GM23338 (cell line): ENCODE results near the gene HNRNPAB. TPM values are rescaled to one million over a fixed set of nuclear protein-coding genes. Genes with fewer than 3 reads are reported as not detected.

ENCODE experiments used
- ATAC-seq: fragments of 200-7000 bp; cut with Tn5 transposase; 3 replicates; pipeline ENCODE4 v1.9.1; 2020
- DNase-seq: peaks from one replicate; pipeline ENCODE4 v3.0.0-alpha.2; 2015; ENCODE audit warnings: low spot score
- H2AFZ ChIP-seq: fragments of 200-600 bp; sonication (generic); 2 replicates; pipeline ENCODE4 v1.8.0; 2016; ENCODE audit warnings: antibody characterized with exemption, mild to moderate bottlenecking, moderate library complexity
- H3F3A ChIP-seq: fragments of 200-600 bp; sonication (generic); replicated peaks from 2 replicates; pipeline ENCODE4 v1.8.0; 2017; ENCODE audit warnings: antibody characterized with exemption, mixed run types, low read depth
- H3K27ac ChIP-seq: fragments of 200-600 bp; sonication (generic); 2 replicates; pipeline ENCODE4 v1.6.1; 2016; ENCODE audit warnings: low read depth
- H3K27me3 ChIP-seq: fragments of 200-600 bp; sonication (generic); 2 replicates; pipeline ENCODE4 v1.8.0; 2016; ENCODE audit warnings: mild to moderate bottlenecking, mixed run types, moderate library complexity; ENCODE audit not compliant: insufficient read depth
- H3K36me3 ChIP-seq: fragments of 200-600 bp; sonication (generic); 2 replicates; pipeline ENCODE4 v1.8.0; 2016; ENCODE audit warnings: mild to moderate bottlenecking; ENCODE audit not compliant: insufficient read depth
- H3K4me1 ChIP-seq: fragments of 200-600 bp; sonication (generic); 2 replicates; pipeline ENCODE4 v1.8.0; 2016; ENCODE audit warnings: mild to moderate bottlenecking, moderate library complexity; ENCODE audit not compliant: insufficient read depth
- H3K4me2 ChIP-seq: fragments of 200-600 bp; sonication (generic); 2 replicates; pipeline ENCODE4 v1.7.1; 2017; ENCODE audit warnings: mixed run types
- H3K4me3 ChIP-seq: fragments of 200-600 bp; sonication (generic); 2 replicates; pipeline ENCODE4 v1.6.1; 2016; ENCODE audit warnings: mixed run types
- H3K79me2 ChIP-seq: fragments of 200-600 bp; sonication (generic); replicated peaks from 2 replicates; pipeline ENCODE4 v1.8.0; 2017; ENCODE audit warnings: mild to moderate bottlenecking; ENCODE audit not compliant: insufficient read depth
- H3K9me2 ChIP-seq: fragments of 200-600 bp; sonication (generic); 2 replicates; pipeline ENCODE4 v1.8.0; 2017; ENCODE audit not compliant: insufficient read depth
- H4K20me1 ChIP-seq: fragments of 200-600 bp; sonication (generic); replicated peaks from 2 replicates; pipeline ENCODE4 v1.8.0; 2017; ENCODE audit warnings: mild to moderate bottlenecking; ENCODE audit not compliant: insufficient read depth
- H3K27ac Mint-ChIP-seq: 2 replicates; pipeline ENCODE4 v1.8.0; 2020; ENCODE audit warnings: inconsistent platforms, mild to moderate bottlenecking, moderate library complexity, mixed read lengths
- H3K27me3 Mint-ChIP-seq: 3 replicates; pipeline ENCODE4 v1.8.0; 2022; ENCODE audit warnings: low read depth, mild to moderate bottlenecking, moderate library complexity, mixed read lengths, inconsistent platforms; ENCODE audit not compliant: insufficient read depth, poor library complexity
- H3K36me3 Mint-ChIP-seq: 3 replicates; pipeline ENCODE4 v1.8.0; 2021; ENCODE audit warnings: low read depth, mild to moderate bottlenecking, inconsistent platforms, moderate library complexity, mixed read lengths
- H3K4me1 Mint-ChIP-seq: 3 replicates; pipeline ENCODE4 v1.8.0; 2020; ENCODE audit warnings: mild to moderate bottlenecking, inconsistent platforms, mixed read lengths
- H3K4me3 Mint-ChIP-seq: 3 replicates; pipeline ENCODE4 v1.8.0; 2021; ENCODE audit warnings: moderate library complexity, mild to moderate bottlenecking, inconsistent platforms, mixed read lengths
- H3K9me3 Mint-ChIP-seq: 3 replicates; pipeline ENCODE4 v1.8.0; 2020; ENCODE audit warnings: moderate library complexity, mild to moderate bottlenecking, inconsistent platforms, mixed read lengths
- NANOG ChIP-seq: IDR thresholded peaks from 2 replicates; pipeline ENCODE4 v1.6.1; 2016; ENCODE audit warnings: antibody characterized with exemption, borderline replicate concordance
- POLR2AphosphoS5 ChIP-seq: IDR thresholded peaks from 2 replicates; pipeline ENCODE4 v1.6.1; 2016; ENCODE audit warnings: antibody characterized with exemption, low read depth
- STAT1 ChIP-seq: IDR thresholded peaks from one replicate; pipeline ENCODE4 v1.6.1; 2016; ENCODE audit warnings: antibody characterized with exemption; ENCODE audit not compliant: unreplicated experiment
- polyA plus RNA-seq: library from polyadenylated mRNA; unstranded; fragments of >200 nt; fragmentation: Nextera tagmentation; extraction: Ambion mirVana; gene quantifications from 2 replicates; pipeline ENCODE4 v1.2.1, GENCODE V29; 2016
- total RNA-seq: library from RNA; depleted of rRNA; stranded (reverse); fragments of >200 nt; shearing (Covaris generic); gene quantifications from 2 replicates; pipeline ENCODE4 v1.2.3, GENCODE V29; 2014
- TF ChIP-seq, protein P1 (sequence below): fragments of 250-450 bp; sonication (Bioruptor Pico); IDR thresholded peaks from 2 replicates; pipeline ENCODE4 v1.5.0; 2020; ENCODE audit warnings: mild to moderate bottlenecking, moderate library complexity

Gene HNRNPAB
- total and polyA plus RNA-seq, 2 experiments from 2014 or later: 304 to 579 TPM

DNA sequence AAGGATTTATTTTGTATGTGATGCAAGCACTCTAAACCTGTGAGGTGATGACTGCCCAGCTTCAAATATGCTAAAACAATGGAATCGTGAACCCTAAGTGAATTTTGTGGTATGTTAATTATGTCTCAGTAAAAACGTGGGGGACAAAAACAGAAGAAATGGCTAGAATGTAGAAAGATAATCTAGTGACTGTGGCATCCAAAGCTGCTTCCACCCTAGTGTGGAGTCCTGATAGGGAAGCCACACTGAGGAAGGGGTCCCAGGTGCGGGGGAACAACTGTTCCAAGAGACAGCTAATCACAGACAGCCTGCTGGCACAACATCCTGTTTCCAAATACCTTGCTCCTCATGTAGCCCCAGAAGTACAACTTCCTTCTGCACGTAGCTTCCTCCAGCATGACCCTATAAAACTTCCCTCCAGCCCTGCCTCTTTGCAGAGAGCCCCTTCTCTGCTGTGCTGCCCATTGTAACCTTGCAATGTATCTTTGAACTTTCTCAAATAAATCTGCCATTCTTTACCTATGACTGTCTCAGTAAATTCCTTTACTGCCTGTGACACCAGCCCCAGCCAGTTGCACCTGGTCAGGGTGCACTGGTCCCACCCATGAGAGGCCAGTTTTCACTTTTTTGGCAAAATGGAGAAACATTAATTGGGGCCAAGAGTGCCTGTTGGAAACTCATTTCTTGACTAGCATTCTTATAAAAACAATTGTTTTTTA, 22.0 kb upstream of the HNRNPAB start:
- Histone ChIP-seq H3K9me2 (no peaks in the 10 kb centered on the region), H3K4me3 (no peak overlapping the region), H3K27ac (peak overlapping the region; percentile 96; the same call in 1 of the 2 replicates), H3F3A (peaks cover 10% of the 10 kb centered on the region; the same call in 1 of the 2 replicates), H3K27me3 (no peaks in the 10 kb centered on the region), H3K4me1 (peaks cover 29% of the 10 kb centered on the region), H3K4me2 (peak overlapping the region; percentile 56), H4K20me1 (no peaks in the 10 kb centered on the region), H2AFZ (0 out of 2 replicates have a peak overlapping the region, but pooled peaks have one; percentile 29), H3K36me3 (no peaks in the 10 kb centered on the region), H3K79me2 (no peaks in the 10 kb centered on the region)
- no peak overlapping the region for H3K4me3 Mint-ChIP-seq
- peaks cover 26% of the 10 kb centered on the region for H3K36me3 Mint-ChIP-seq
- H3K9me3 Mint-ChIP-seq: peaks cover 26% of the 10 kb centered on the region
- H3K27ac Mint-ChIP-seq: peak overlapping the region; percentile 76
- H3K4me1 Mint-ChIP-seq: peaks cover 28% of the 10 kb centered on the region
- DNase-seq (peak; percentile 47), ATAC-seq (no peak)
- H3K27me3 Mint-ChIP-seq: peaks cover 14% of the 10 kb centered on the region
- TF ChIP-seq, protein P1, sequence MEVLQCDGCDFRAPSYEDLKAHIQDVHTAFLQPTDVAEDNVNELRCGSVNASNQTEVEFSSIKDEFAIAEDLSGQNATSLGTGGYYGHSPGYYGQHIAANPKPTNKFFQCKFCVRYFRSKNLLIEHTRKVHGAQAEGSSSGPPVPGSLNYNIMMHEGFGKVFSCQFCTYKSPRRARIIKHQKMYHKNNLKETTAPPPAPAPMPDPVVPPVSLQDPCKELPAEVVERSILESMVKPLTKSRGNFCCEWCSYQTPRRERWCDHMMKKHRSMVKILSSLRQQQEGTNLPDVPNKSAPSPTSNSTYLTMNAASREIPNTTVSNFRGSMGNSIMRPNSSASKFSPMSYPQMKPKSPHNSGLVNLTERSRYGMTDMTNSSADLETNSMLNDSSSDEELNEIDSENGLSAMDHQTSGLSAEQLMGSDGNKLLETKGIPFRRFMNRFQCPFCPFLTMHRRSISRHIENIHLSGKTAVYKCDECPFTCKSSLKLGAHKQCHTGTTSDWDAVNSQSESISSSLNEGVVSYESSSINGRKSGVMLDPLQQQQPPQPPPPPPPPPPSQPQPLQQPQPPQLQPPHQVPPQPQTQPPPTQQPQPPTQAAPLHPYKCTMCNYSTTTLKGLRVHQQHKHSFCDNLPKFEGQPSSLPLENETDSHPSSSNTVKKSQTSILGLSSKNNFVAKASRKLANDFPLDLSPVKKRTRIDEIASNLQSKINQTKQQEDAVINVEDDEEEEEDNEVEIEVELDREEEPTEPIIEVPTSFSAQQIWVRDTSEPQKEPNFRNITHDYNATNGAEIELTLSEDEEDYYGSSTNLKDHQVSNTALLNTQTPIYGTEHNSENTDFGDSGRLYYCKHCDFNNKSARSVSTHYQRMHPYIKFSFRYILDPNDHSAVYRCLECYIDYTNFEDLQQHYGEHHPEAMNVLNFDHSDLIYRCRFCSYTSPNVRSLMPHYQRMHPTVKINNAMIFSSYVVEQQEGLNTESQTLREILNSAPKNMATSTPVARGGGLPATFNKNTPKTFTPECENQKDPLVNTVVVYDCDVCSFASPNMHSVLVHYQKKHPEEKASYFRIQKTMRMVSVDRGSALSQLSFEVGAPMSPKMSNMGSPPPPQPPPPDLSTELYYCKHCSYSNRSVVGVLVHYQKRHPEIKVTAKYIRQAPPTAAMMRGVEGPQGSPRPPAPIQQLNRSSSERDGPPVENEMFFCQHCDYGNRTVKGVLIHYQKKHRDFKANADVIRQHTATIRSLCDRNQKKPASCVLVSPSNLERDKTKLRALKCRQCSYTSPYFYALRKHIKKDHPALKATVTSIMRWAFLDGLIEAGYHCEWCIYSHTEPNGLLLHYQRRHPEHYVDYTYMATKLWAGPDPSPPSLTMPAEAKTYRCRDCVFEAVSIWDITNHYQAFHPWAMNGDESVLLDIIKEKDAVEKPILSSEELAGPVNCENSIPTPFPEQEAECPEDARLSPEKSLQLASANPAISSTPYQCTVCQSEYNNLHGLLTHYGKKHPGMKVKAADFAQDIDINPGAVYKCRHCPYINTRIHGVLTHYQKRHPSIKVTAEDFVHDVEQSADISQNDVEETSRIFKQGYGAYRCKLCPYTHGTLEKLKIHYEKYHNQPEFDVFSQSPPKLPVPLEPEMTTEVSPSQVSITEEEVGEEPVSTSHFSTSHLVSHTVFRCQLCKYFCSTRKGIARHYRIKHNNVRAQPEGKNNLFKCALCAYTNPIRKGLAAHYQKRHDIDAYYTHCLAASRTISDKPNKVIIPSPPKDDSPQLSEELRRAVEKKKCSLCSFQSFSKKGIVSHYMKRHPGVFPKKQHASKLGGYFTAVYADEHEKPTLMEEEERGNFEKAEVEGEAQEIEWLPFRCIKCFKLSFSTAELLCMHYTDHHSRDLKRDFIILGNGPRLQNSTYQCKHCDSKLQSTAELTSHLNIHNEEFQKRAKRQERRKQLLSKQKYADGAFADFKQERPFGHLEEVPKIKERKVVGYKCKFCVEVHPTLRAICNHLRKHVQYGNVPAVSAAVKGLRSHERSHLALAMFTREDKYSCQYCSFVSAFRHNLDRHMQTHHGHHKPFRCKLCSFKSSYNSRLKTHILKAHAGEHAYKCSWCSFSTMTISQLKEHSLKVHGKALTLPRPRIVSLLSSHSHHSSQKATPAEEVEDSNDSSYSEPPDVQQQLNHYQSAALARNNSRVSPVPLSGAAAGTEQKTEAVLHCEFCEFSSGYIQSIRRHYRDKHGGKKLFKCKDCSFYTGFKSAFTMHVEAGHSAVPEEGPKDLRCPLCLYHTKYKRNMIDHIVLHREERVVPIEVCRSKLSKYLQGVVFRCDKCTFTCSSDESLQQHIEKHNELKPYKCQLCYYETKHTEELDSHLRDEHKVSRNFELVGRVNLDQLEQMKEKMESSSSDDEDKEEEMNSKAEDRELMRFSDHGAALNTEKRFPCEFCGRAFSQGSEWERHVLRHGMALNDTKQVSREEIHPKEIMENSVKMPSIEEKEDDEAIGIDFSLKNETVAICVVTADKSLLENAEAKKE: no peak

GRCh38 chr5:178186427-178186826, 17.9 kb upstream of the HNRNPAB start:
- ATAC-seq (no peak), DNase-seq (no peak)
- H4K20me1 ChIP-seq: no peaks in the 10 kb centered on the region
- H3K4me2 ChIP-seq: no peak overlapping the region
- H3F3A ChIP-seq: 0 out of 2 replicates have a peak, but pooled peaks cover 3% of the 10 kb centered on the region
- Mint-ChIP-seq H3K27ac (no peak overlapping the region), H3K4me3 (no peak overlapping the region), H3K4me1 (peaks cover 8% of the 10 kb centered on the region), H3K27me3 (peaks cover 11% of the 10 kb centered on the region), H3K9me3 (peaks cover 25% of the 10 kb centered on the region; the same call in 2 of the 3 replicates), H3K36me3 (peaks cover 17% of the 10 kb centered on the region)
- H3K4me3 ChIP-seq: no peak overlapping the region
- no peaks in the 10 kb centered on the region for H3K27me3 ChIP-seq
- H3K79me2 ChIP-seq: no peaks in the 10 kb centered on the region
- H3K36me3 ChIP-seq: no peaks in the 10 kb centered on the region
- H3K27ac ChIP-seq: no peak overlapping the region
- 0 out of 2 replicates have a peak overlapping the region, but pooled peaks have one; percentile 0 for H2AFZ ChIP-seq
- no peaks in the 10 kb centered on the region for H3K9me2 ChIP-seq
- peaks cover 12% of the 10 kb centered on the region for H3K4me1 ChIP-seq
- TF ChIP-seq POLR2AphosphoS5 (no peak), STAT1 (no peak), NANOG (no peak)
- TF ChIP-seq, protein P1: no peak
